HG02840 (cell line): ENCODE results near the gene ADPGK.
"Not testable (repeated sequence)": the region's sequence is repeated elsewhere in the genome, so short reads cannot be mapped to it uniquely, and the experiment has no call there.

Experiments
- ATAC-seq: cut with Tn5 transposase; IDR thresholded peaks from one replicate; pipeline ENCODE4 v1.9.1; 2021; ENCODE audit warnings: mild to moderate bottlenecking, moderate library complexity, moderate number of reproducible peaks; ENCODE audit not compliant: unreplicated experiment, low FRiP score

Gene ADPGK

DNA sequence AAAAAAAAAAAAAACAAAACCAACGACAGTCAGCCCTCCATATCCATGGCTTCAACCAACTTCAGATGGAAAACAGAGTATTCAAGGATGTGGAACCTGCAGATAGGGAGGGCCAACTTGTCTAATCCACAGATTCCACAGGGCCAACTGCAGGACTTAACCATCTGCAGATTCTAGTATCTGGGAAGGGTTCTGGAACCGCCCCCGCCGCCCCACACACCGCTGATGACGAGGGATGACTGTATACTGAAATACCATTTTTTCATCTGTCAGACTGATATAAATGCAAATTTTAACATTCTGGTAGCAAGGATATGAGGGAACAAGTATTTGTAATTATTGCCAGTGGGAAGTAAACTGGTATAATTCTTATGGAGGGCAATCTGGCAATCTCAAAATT, 29.5 kb downstream of the ADPGK start:
- no peak for ATAC-seq

DNA sequence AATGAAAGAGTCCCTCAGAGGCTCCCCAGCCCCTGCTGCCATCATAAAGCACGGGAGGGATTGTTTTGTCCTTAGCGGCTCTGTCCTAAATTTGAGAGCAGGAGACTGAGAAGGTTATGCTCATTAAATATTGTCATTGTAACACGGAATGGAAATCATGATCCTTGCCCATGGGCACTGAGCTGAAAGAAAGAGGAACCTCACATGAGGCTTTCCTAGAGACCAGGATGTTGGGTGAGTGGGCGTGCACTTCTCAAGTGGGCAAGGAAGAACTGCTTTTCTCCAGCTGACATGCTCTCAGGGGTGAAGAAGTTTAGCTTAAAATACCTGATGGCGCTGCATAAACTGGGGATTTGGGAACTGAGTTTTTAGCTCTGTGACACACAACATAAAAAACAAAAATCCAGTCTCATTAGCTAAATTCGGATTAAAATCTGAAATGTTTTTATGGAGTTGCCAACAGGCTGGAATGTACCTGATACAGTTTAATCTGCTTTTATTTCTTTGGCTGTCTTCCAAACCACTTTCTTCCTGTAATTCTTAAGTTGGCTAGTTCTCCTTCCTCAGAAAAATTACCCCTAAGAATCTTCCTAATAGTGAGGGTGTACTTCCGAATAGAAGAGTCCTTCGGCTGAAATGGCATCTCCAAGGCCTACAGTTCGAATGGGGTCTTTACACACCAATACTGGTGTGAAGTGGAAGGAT, 31.7 kb downstream of the ADPGK start:
- ATAC-seq: no peak

DNA sequence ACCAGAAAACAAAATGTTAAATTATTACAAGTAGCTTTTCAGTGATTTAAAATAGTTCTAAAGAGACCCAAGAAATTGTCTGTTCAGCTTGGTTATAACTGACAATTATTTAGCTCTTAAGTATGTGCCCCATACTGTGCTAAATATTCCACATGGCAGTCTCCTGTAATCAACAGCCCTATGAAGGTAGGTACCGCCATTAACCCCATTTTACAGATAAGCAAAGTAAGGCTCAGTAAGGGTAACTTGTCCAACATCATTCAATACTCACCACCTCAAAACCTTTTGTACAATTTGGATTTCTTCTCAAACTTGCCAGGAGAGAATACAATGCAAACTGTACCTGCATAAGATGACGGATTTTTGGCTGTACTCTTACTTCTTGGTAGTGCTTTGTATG, 33.9 kb downstream of the ADPGK start:
- no peak for ATAC-seq

DNA sequence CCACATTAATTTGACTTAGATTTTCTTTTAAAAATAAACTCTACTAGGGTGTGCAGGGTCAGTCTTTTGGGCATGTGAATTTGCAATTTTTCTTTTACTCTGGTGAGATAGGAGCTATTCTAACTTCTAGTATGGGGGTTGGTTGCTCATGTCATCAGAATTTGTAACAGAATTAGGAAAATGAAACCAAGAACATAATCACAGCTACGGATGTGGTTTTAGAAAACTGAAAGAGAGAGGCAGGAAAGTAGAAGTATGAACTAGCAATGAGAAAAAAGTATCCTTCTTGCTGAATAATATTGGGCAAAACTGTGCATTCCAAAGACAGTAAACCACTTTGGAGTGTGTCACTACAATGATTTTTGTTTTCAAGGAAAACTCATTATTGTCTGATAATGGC, 43.3 kb downstream of the ADPGK start:
- no peak for ATAC-seq

DNA sequence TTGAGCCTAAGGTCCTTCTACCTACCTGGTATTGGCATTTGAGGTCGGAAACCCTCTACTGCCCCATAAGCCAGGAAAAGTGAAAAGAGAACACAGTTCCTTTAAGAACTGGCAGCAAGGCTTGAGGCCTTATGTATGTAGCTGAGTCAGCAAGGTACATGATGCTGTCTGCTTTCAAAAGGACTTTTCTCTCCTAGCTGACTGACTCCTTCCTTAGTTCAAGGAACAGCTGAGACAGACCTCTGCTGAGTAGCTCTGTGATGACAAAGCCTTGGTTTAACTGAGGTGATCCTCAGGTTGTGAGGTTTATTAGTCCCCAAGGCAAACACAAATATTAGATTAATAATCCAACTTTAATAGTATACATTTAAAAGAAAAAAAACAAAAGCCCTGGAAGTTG, 45.8 kb downstream of the ADPGK start:
- ATAC-seq: no peak

DNA sequence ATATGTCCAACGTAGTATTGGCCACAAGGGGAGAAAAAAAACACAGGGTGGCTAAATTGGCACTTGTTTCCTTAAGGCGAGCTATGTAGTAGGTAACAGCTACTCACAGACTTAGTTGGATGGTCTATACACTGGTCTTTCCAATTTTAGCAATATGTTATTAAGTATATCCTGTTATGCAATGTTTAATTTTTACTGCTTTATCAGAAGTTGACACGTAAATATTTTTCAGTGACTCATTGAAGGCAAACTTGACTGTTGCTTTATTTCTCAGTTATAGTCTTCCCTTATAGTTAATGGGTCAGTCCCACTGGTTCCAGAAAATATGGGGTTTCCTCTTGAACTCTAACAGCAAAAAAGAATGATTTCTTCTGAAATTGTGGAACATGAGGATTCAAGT, 46.5 kb downstream of the ADPGK start:
- no peak for ATAC-seq

DNA sequence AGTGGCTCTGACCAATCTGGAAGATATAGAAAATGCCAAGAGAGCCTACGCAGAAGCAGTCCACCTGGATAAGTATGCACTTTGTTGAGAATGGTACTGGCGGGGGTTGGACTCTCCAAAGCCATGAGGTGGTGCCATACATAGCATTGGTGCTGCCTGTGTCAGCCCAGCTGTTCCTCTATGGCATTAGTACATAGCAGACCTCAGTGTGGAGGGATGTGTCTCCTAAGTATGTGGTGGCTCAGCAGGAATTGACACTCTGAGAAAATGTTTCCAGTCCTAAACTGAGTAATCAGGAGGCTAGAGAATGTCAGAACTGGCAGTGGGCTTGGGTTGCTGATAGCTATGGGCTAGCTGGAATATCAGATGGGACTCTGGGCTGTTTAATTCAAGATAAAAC, 48.4 kb downstream of the ADPGK start:
- ATAC-seq: no peak

DNA sequence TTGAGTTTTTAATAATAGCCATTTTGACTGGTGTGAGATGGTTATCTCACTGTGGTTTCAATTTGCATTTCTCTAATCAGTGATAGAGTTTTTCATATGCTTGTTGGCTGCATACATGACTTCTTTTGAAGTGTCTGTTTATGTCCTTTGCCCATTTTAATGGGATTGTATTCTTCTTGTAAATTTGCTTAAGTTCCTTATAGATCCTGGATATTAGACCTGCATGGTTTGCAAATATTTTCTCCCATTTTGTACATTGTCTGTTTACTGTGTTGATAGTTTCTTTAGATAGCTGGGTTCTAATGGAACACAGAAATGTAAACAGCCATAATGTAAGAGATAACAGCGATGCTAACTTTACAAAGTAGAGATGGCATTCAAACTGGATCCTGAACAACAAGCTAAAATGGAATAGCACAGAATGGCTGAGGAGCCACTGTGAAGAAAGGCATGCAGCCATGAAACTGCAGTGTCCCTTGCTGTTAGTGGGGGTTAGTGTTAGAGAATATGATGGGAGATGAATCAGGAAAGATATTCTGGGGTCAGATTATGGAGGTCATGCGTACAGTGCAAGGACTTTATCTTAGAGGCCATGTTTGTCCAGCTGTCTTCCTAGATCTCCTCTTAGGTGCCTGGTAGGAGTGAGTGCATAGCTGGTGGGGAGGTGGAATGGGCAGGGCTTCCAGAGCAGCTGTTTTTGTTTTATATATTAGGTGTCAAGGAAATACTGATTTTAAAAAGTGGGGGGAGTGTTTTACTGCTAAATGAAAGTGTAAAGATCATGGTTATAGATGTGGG, 49.4 kb downstream of the ADPGK start:
- no peak for ATAC-seq

DNA sequence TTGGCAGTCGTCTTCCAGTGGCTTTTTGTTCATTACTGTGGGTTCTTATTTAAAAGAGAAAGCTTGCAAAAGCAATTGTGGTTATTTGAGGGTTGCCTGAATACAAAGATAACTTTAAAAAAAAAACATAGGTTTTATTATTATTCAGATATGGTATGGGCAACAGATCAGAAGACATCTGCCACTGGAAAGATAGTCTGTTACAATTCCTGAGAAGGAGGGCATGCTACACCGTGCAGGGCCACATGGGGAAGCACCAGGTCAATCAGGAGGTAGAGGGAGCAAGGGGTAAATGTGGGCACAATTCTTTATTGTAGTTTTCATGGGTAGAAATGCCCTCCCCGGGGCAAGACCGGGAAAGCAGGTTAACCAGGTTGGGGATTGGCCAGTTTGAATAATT, 51.0 kb downstream of the ADPGK start:
- ATAC-seq: no peak

DNA sequence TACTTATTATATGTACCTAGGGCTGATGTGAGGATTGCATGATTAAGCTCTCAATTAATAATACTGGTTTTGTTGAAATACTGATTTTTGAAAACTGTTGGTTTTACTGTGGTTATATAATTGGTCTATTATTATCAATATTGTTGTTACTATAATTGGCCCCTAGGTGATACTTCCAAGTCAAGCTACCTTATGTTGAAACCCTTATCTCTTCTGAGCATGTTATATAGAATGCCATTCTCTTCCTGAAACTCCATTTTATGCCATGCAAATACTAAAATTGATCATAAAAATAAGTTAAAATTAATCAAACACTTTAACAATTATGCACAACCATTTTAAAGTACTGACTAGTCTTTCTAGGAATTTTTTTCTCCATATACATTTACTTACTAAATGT, 51.5 kb downstream of the ADPGK start:
- ATAC-seq: no peak

DNA sequence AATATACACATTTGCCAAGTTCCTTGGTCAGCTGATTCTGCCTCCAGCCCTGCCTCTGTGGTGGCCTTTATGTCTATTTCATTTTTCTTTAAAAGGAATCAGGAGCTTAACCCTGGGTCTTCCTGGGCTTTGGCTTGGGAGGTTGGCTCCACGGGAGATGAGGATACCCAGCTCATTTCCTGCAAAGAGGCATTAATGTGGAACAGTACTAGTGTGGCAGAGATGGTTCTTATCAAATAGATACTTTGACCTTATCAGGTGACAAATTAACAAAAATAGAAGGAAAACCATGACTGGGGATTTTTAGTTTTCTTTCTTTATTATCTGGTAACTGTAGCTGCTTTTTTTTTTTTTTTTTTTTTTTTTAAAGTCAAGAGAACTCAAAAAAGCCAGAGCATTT, 54.7 kb downstream of the ADPGK start:
- ATAC-seq: no peak

DNA sequence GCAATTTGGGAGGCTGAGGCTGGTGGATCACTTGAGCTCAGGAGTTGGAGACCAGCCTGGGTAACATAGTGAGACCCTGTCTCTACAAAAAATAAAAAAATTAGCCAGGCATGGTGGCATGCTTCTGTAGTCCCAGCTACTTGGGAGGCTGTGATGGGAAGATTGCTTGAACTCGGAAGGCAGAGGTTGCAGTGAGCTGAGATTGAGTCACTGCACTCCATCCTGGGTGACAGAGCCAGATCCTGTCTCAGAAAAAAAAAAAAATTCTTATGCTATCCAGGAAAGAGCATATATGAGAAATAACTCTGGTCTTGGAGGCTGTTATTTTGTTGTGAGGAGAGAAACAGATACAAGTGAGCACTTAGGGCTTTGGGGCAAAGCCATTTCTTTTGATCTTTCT, 55.3 kb downstream of the ADPGK start:
- not testable (repeated sequence) for ATAC-seq

DNA sequence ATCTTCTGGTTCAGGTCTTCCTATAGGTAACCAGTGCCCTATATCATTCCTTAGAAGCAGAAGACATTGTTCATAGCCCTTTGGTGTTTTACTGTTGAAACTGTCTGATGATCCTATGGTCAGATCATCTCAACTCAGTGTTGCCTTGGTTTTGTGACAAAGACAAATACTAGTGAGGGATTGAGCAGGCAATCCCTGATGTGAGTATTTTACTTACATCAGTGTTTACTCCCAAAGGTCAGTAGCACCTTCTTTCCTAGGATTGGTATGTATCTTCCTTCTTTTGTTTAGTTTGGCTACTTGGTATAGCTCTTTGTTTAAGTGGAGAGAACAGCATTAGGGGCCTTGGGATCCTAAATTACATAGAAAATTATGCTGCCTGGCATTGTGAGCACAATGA, 56.4 kb downstream of the ADPGK start:
- ATAC-seq: no peak

DNA sequence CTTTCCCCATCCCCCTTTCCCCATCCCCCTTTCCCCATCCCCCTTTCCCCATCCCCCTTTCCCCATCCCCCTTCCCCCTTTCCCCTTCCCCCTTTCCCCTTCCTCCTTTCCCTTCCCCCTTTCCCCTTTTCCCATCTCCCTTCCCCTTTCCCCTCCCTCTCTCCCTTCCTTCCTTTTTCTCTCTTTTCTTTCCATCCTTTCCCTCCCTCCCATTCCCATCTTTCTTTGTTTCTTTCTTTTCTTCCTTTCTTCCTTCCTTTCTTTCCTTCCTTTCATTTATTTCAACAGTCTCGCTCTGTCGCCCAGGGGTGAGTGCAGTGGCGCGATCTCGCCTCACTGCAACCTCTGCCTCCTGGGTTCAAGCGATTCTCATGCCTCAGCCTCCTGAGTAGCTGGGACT, 57.7 kb downstream of the ADPGK start:
- ATAC-seq: not testable (repeated sequence)

DNA sequence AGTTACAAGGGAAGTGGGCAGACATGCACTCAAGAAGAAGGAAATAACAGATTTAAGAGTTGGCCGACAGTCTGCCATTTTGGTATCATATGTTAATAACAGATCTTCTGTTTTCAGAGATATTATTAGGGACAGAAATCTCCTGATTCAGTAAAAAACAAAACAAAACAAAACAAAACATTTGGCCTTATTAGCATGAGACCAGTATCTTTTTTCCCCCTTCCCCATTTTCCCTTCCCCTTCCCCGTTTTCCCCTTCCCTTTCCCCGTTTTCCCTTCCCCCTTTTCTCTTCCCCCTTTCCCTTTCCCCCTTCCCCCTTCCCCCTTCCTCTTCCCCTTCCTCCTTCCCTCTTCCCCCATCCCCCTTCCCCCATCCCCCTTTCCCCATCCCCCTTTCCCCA, 58.1 kb downstream of the ADPGK start:
- ATAC-seq: no peak

DNA sequence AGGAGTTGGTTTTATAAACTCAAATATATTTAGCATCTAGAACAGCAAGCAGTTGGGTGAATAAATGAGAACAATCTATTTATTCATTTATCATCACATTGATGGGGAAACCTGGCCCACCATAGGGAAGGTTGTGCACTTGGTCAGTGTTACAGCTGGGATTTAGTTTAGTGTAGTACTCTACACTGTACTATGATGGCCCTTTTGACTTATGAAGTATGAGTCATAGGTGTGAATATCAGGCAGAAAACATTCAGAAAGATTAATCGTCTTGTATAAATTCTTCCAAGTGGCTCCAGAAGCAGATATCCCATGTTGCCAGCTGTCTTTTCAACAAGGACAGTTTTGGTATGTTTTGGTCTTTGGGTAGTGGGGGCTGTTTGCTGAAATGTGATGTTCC, 59.5 kb downstream of the ADPGK start:
- no peak for ATAC-seq

DNA sequence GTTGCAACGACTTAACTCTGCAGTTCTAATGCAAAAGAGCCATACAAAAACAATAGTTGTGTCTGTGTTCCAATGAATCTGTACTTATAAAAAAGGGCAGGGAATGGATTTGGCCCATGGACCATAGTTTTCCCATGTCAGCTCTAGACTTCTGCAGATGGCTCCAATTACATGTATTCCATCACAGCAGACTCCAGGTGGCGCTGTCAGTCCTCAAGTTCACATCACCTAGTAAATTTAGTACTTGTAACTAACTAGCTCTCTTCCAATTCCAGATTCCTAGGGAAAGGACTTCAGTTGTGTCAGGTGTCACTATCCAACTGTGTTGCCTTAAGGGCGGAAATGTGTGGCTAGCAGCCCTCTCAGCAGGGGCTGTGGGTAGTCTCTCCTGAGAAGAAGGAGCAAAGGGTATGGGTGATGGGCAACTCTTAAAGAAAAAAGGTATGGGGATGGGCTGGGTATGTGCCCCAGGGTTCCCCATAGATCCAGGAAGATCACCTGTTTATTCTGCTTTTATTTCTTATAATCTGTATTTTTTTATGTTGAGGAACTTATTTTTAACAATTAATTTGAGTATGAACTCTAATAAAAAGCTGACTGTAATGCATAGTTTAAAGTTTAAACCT, 61.4 kb downstream of the ADPGK start:
- ATAC-seq: no peak

DNA sequence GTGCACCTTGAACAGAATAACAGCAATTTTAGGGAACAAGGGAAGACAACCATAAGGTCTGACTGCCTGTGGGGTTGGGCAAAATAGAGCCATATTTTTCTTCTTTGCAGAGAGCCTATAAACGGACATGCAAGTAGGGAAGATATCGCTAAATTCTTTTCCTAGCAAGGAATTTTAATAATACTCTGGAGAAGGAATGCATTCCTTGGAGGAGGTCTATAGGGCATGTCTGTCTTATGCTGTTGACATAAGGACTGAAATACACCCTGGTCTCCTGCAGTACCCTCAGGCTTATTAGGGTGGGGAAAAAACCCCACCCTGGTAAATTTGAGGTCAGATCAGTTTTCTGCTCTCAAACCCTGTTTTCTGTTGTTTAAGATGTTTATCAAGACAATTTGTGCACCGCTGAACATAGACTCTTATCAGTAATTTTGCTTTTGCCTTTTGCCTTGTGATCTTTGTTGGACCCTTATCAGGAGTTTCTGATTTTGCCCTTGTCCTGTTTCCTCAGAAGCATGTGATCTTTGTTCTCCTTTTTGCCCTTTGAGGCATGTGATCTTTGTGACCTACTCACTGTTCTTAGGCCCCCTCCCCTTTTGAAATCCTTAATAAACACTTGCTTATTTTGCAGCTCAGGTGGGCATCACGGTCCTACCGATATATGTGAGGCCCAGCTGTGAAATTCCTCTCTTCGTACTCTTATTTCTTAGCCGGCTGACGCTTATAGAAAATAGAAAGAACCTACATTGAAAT, 74.8 kb downstream of the ADPGK start:
- not testable (repeated sequence) for ATAC-seq

DNA sequence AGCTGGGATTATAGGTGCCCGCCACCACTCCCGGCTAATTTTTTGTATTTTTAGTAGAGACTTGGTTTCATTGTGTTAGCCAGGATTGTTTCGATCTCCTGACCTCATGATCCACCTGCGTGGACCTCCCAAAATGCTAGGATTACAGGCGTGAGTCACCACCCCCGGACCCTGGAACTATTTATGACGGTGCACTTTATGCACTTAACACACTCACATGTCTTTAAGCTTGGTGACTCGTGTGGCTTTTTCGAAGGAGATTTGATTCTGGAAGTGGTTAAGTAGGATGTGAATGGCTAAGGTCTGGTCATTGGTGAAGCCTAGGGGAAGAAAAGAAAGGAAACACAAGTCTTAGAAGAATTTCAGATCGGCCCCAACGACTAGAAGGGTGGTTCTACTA, 77.3 kb downstream of the ADPGK start:
- no peak for ATAC-seq
